Measurements from ENCODE around the gene NAA30.

Gene NAA30

DNA sequence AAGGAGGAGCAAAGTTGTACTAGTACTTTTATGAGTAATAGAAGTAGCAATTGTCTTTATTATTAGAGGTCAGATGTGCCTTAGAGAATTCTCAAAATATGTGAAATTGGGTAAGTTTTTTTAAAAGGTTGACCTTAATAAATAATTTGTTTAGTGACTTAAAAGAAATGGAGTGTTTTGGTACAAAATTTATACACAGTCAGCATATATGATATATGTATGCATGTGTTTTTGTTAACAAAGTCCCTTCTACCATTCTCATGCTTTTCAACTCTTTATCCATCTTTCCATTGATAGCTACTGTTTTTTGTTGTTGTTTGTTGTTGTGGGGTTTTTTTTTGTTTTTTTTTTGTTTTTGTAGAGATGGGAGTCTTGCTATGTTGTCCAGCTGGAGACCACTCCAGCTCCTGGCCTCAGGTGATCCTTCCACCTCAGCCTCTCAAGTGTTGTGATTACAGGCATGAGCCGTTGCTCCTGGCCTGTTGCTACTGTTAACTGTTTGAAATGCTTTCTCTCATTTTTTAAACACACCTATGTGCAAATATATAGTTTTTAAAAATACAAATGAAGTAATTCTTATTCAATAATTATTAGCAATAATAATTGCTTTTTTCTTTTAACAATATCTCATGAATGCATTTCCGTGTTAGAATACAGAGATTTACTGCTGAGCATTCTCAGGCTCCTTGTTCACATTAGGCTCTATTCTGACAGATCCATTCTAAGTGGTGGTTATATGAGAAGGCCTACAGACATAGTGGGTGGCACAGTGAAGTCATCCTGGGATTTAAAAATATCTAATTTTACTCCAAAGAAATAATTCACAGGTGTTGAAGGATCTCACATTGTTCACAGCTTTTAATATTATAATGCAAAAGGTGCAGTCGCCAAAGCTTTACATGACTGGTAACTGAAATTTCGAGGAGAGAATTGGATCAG lies 10.4 kb downstream of the NAA30 start:
- no peak for DNase-seq

DNA sequence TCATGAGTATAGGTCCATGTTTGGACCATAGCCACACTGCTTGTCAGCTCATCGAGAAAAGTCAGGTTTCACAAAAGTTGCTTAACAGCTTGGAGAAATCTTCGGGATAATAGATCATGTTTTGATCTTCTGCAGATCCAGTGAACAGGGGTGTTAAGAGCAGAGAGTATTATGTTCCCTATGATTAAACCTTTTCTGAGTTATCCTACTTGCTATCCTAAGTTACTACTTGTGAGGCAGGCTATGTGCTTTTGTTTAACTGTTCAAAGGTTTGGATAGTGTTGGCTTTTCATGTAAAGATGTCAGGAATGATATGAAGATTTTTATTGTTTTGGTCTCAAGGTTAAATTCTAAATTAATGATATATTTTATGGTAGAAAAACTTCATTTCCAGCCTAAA lies 11.1 kb downstream of the NAA30 start:
- no peak for DNase-seq

DNA sequence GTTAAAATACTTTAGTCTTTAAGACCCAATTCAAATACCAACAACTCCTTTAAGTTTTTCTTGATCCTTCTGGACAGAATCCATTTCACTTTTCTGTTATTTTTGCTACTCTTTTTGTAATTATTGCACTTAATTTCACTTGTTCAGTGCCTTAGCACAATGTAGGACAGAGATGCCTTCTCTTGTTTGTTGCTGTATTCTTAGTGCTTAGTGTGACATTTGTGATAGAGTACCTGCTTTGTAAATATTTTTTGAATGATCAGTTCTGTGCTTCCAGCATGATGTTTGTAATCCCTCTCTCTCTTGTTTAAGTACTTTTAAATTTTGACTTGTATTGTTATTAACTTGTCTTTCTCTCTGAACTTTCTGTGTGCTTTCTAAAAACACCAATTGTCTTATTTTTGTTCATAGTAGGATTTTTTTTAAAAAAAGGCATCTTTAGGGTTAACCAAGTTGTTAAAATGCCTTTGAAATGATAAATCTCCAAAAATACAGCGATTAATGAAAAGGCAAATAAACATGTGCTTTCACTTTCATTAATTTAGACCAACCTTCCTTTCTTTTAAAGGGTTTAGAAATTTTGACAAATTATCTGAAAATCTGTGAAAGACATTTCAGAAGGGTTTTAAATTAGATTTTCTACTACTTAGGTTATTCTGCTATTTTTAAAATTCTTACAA lies 11.9 kb downstream of the NAA30 start:
- no peak for DNase-seq

DNA sequence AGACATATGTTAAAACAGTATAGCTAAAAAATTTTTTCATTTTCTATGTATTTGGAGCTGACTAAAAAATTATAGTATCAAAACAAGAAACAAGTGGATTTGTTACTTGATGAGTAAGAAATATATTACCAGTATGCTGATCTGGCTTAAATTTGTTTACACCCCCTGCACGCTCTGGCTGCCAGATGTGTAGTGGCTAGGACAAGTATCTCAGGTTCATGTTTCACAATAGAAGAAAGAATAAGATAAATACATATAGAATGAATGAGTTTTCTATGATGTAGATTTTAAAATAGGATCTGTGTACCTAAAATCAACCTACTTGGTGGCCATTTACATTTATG lies 13.1 kb downstream of the NAA30 start:
- DNase-seq, result no peak

DNA sequence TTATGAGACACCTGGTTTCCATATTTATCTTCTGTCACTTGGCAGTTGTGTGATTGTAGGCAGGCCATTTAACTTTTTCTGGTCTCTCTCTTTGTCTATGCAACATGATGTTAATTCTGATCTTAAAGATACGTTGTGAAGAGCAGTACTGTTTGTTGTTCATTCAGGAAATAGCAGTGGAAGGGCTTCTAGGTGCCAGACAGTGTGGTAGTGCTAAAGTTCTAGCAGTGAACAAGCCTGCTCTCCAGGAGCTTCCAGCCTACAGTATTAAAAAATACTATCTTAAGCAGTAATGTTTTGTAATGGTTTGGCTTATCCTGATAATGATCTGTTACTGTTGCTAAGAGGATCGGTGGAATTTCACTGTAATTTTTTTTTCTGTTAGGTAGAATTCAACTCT lies 15.2 kb downstream of the NAA30 start:
- no peak for DNase-seq

DNA sequence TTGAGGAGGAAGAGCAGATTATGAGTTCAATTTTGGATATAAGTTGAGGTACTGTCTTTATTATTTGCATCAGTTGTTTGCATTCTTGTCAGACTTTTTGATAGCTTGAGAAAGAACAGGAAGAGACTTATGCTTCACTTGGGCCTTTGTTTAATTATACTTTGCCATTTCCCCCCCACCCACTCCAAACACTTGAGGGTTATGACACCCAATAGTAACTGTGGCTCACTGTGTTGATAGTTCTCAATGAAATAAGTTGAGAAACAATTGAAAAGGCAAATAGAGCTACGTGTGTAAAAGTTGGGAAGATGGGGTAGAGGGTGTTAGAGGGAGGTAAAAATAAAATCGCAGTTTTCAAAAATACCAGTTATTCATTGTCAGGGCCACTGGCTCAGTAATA lies 17.7 kb downstream of the NAA30 start:
- DNase-seq, result no peak

DNA sequence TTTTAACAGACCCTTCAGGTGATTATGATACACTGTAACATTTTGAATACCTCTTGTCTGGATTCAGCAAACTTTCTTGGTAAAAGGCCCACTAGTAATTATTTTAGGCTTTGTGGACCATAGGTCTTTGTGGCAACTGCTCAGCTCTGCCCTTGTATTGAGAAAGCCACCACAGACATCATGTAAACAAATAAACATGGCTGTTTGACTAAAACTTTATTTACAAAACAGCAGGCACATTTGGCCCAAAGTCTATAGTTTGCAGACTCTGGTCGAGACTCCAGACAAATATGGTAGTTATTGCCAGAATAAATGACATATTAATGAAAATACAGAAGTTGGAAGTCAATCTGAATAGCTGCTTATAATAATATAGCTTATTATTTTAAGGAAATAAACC lies 18.2 kb downstream of the NAA30 start:
- DNase-seq, result no peak

DNA sequence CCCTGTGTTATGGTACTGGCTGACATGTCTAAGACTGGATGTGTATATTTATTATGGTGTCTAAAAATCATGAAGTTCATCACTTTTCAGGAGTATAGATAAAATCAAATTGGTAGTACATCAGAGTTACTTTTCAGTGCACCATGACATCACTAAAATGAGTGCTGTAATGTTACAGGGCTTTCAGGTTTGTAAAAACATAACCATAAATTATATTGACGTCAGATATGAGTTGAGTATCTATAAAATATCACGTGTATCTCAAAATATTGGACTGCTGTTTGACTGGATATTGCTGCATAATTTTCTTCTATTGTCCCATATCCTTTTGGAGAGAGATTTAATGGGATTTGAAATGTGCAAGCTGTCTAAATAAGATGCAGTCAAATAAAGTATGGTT lies 22.0 kb downstream of the NAA30 start:
- no peak for DNase-seq

DNA sequence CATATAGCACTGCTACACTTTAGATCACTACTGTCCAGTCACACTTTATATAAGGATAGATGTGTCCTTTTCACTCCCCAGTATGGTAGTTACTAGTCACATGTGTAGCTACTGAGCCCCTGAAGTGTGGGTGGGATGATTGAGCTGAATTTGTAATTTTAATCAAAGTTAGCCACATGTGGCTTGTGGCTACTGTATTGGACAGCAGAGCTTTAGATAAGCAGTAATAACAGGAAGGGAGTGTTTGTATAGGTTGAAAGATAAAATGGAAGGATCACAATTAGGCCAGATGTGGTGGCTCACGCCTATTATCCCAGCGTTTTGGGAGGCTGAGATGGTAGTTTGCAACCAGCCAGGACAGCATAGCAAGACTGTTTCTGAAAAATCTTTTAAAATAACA lies 23.5 kb downstream of the NAA30 start:
- no peak for DNase-seq

DNA sequence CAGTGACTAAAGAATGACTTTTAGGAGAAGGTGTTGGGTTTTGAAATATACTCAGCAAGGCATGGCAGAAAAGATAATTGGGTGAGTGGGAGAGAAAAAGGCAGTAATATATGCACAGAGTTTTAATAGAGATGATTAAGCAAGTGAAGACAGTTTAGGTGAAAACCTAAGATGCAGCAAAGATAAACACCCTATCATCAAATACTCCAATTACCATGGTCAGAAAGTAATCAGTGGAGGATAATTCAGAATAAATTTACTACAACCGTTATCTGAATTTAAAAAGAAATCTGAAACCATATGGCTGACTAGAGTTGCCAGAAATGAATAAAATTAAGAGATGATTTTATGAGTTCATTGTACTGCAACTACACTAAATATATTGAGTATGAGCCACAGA lies 26.8 kb downstream of the NAA30 start:
- DNase-seq, result no peak

DNA sequence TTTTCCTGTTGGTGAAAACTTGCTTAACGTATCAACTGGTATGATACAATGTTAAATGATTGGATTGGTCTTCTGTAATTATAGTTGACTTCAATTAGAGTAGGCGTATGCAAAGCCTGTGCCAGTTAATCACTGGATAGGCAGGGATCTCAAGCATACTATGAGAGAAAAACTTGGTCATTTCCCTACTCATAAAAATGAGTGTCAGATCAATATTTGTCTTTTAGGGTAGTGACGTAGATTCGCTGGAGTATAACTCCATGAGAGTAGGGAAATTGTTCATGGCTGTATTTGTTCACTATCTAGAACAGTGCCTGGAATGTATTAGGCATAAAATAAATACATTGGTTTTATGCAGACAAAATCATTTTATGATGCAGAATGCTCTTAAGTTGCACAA lies 28.6 kb downstream of the NAA30 start:
- no peak for DNase-seq

DNA sequence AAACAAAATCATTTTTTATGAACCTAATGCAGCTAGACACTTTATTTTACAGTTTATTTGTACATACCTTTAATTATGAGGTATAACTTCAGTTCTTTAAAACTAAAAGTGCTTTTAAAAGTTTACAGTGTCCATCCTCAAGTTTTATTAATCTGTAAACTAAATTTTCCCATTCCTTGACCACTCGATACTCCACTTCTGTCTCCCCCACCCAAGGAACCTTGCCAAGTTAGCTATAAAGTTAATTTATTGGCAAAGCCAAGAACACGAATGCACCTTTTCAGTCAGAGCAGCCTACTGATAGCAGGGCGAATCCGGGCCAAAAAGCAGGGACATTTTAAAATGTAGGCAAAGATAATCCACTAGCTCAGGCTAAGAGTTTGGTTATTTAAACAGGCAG lies 29.6 kb downstream of the NAA30 start:
- no peak for DNase-seq

DNA sequence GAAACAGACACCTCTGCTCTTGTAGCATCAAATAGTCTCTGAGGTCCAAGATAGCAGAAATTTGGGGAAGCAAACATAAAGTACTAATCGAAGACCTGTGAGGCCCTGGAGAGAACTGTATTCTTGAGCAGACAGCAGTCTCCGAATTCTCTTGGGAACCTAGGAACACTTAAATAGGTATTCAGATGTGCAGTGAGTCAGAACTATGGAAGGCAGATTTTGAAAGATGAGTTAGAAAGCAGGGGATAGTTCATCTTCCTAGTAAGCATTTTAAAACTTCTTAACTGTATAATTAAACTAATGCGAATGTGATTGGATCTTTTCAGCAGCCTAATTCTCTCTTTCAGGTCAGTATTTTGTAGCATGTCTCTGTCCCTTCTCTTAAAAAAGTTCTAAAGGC lies 30.6 kb downstream of the NAA30 start:
- no peak for DNase-seq

DNA sequence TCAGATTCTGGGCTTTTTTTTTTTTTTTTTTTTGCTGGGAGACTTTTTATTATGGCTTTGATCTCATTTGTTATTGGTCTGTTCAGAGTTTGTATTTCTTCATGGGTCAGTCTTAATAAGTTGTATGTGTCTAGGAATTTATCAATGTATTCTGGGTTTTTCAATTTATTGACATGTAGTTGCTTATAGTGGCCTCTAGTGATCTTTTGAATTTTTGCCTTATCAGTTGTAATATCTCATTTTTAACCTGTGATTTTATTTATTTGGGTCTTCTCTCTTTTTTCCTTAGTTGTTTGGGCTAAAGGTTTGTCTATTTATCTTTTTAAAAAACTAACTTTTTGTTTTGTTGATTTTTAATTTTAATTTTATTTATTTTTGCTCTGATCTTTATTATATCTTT lies 45.5 kb downstream of the NAA30 start:
- no peak for DNase-seq

DNA sequence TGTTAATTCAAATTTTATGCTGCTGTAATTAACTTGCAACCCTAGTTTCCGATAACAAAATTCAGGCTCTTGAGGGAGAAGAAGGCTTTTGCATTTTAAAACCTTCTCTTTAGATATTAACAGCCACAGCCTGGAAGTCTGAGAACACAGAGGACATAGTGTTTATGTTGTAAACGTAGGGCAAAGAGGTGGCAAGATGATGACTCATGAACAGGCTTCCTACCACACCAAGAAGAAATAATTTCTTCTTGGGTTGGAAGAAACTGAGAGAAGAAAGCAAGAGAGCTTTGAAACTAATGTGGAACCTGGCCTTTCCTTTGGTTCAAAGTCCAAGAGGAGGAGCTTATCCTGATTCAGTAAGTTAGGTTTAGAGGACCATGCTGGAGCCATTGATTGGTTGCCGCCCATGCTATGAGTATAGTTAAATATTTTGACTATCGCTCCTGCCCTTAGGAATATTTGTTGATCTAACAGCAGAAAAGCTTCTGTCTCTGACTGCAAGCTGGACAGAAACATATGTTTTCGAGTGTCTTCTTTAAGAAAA lies 71.5 kb downstream of the NAA30 start:
- no peak for DNase-seq

DNA sequence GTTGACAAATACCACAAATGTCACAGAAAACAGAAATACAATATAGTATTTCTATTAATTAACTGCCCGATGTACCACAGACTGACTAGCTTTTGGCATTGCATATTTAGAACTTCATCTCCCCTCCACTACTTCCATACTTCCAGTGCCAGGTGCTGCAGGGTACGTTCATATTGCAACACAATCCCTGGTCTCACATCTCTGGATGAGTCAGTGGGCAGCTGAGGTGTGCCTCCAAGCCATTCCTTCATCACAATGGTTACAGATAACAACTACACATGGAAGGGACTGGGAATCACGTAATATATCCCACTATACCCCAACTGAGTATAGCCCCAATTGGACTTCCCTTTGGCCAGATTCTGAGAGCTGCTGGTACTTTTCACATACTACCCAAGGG lies 72.2 kb downstream of the NAA30 start:
- no peak for DNase-seq

DNA sequence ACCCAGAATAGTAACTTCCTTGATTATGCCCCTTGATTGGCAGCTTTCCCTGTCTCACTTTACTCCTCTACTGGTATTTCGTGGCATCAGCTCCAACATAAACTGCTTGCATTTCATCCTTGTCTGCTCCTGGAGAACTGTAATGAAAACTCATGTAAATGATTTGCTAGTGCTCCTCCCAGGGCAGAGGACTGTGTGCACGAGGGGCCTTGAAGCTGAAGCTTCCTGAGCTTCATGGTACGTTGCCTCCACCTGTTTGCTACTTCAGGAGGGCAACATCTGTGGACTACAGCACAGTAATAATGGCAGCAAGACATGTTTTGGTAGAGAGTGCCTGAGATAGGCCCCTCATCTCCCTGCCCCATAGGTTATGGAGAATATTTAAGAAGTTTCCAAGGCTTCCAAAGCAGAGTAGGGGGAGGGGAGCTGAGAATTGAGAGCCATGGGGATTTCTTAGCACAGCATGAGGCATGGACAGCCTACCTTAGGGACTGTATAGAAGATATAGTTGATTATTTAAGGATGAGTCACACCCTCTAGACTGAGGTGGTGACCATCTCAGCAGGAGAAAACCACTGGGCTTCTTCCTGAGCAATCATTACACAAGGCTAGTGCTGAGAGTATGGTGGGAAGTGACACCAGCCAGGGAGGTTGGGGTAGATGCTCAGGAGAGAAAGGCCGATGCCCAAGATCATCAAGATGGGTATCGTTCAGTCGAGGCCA lies 73.8 kb downstream of the NAA30 start:
- no peak for DNase-seq
